ENCODE results near the gene HES2. TPM values are rescaled to one million over a fixed set of nuclear protein-coding genes. Genes with fewer than 3 reads are reported as not detected.

HES2 gene
- total and polyA plus RNA-seq, 2 donors (not counting 1 experiment from before 2014, with no cell fraction given), result 0.50 TPM; not detected in 1

- Histone ChIP-seq H3K36me3 (ENCODE audit: control insufficient read depth, insufficient read depth, low read length) (no peaks in the 10 kb centered on the region), H3K9me3 (ENCODE audit: control insufficient read depth, insufficient read depth, low read depth, low read length) (no peaks in the 10 kb centered on the region), H3K4me3 (replicated peaks in 1 of 4; ENCODE audit: control extremely low read depth in 1 of 4, insufficient read depth in 1 of 4, low read depth in 3 of 4, low read length in 4 of 4) (no peak overlapping the region), H3K9ac (ENCODE audit: insufficient read depth, low read length) (no peak overlapping the region), H3K4me2 (ENCODE audit: extremely low read depth, insufficient read depth, low read length) (no peak overlapping the region), H3K27me3 (ENCODE audit: control insufficient read depth, insufficient read depth, low read length) (peaks cover 70% of the 10 kb centered on the region), H3K4me1 (ENCODE audit: control insufficient read depth, extremely low read depth, insufficient read depth, low read length) (no peaks in the 10 kb centered on the region), H2AFZ (ENCODE audit: low read length) (no peak overlapping the region), H3K79me2 (ENCODE audit: control insufficient read depth, insufficient read depth, low read length) (no peaks in the 10 kb centered on the region), H3K27ac (ENCODE audit: insufficient read depth, low read length) (no peak overlapping the region), H4K20me1 (ENCODE audit: control insufficient read depth, extremely low read depth, insufficient read depth, low read length) (no peaks in the 10 kb centered on the region)
- no peak for TF ChIP-seq EZH2 (IDR thresholded peaks at IDR 0.05; ENCODE audit: low read length, missing control alignments)
- TF ChIP-seq, protein P1, sequence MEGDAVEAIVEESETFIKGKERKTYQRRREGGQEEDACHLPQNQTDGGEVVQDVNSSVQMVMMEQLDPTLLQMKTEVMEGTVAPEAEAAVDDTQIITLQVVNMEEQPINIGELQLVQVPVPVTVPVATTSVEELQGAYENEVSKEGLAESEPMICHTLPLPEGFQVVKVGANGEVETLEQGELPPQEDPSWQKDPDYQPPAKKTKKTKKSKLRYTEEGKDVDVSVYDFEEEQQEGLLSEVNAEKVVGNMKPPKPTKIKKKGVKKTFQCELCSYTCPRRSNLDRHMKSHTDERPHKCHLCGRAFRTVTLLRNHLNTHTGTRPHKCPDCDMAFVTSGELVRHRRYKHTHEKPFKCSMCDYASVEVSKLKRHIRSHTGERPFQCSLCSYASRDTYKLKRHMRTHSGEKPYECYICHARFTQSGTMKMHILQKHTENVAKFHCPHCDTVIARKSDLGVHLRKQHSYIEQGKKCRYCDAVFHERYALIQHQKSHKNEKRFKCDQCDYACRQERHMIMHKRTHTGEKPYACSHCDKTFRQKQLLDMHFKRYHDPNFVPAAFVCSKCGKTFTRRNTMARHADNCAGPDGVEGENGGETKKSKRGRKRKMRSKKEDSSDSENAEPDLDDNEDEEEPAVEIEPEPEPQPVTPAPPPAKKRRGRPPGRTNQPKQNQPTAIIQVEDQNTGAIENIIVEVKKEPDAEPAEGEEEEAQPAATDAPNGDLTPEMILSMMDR (conservative IDR thresholded peaks at IDR 0.05 in 1 of 2, IDR thresholded peaks at IDR 0.05 in 1 of 2; ENCODE audit: low read depth in 1 of 2, low read length in 2 of 2), result no peak
- no peak for DNase-seq (ENCODE audit: low read depth in 2 of 2)
Observed at GRCh38 chr1:6421266-6421665, 1.5 kb upstream of the HES2 start.

DNA sequence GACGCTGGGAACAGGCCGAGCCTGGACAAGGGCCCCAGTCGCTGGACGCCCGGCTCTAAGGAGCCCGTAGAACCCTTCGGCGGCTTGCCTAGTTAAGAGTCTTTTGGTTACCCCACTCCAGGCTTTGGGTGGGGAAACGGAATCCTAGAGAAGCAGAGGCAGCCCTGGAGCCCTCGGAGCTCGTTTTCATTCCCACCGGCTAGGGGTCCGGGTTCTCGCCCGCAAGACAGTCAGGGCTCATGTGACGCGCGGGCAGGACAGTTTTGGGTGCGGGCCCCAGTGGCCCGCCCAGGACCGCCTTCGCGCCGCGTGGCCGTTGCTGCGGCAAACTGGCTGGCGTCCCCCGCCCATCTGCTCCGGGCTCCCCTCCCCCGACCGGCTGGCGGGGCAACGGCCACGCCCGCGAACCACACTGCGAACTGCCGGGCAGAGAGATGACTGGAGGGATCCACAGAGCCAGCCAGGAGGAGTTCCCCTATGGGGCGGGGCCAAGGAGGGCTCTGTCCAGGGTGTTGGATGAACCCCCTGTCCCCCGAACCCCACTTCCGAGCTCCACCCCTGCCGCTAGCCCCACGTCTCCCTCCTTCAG lies 829 bp upstream of the HES2 start:
- no peak overlapping the region for H3K4me2 ChIP-seq (ENCODE audit: extremely low read depth, insufficient read depth, low read length)
- H3K4me3 ChIP-seq (replicated peaks in 1 of 4; ENCODE audit: control extremely low read depth in 1 of 4, insufficient read depth in 1 of 4, low read depth in 3 of 4, low read length in 4 of 4), result no peak overlapping the region

GRCh38 chr1:6419397-6419803 lies 319 bp downstream of the HES2 start:
- TF ChIP-seq EZH2 (IDR thresholded peaks at IDR 0.05; ENCODE audit: low read length, missing control alignments), result no peak
- TF ChIP-seq, protein P1 (conservative IDR thresholded peaks at IDR 0.05 in 1 of 2, IDR thresholded peaks at IDR 0.05 in 1 of 2; ENCODE audit: low read depth in 1 of 2, low read length in 2 of 2), result no peak
- DNase-seq (ENCODE audit: low read depth in 2 of 2), result no peak
- no peak overlapping the region for H3K4me2 ChIP-seq (ENCODE audit: extremely low read depth, insufficient read depth, low read length)
- no peaks in the 10 kb centered on the region for H3K79me2 ChIP-seq (ENCODE audit: control insufficient read depth, insufficient read depth, low read length)
- no peak overlapping the region for H3K9ac ChIP-seq (ENCODE audit: insufficient read depth, low read length)
- H4K20me1 ChIP-seq (ENCODE audit: control insufficient read depth, extremely low read depth, insufficient read depth, low read length), result no peaks in the 10 kb centered on the region
- peaks cover 68% of the 10 kb centered on the region for H3K27me3 ChIP-seq (ENCODE audit: control insufficient read depth, insufficient read depth, low read length)
- no peaks in the 10 kb centered on the region for H3K9me3 ChIP-seq (ENCODE audit: control insufficient read depth, insufficient read depth, low read depth, low read length)
- H2AFZ ChIP-seq (ENCODE audit: low read length), result no peak overlapping the region
- H3K36me3 ChIP-seq (ENCODE audit: control insufficient read depth, insufficient read depth, low read length), result no peaks in the 10 kb centered on the region
- peak overlapping the region in 1 of 4 experiments; percentile 27 for H3K4me3 ChIP-seq (replicated peaks in 1 of 4; ENCODE audit: control extremely low read depth in 1 of 4, insufficient read depth in 1 of 4, low read depth in 3 of 4, low read length in 4 of 4)
- no peaks in the 10 kb centered on the region for H3K4me1 ChIP-seq (ENCODE audit: control insufficient read depth, extremely low read depth, insufficient read depth, low read length)
- no peak overlapping the region for H3K27ac ChIP-seq (ENCODE audit: insufficient read depth, low read length)

More for the DNA sequence above, 829 bp upstream of the HES2 start:
- no peak for DNase-seq (ENCODE audit: low read depth in 2 of 2)
- Histone ChIP-seq H2AFZ (ENCODE audit: low read length) (no peak overlapping the region), H3K27ac (ENCODE audit: insufficient read depth, low read length) (no peak overlapping the region), H3K79me2 (ENCODE audit: control insufficient read depth, insufficient read depth, low read length) (no peaks in the 10 kb centered on the region), H3K4me1 (ENCODE audit: control insufficient read depth, extremely low read depth, insufficient read depth, low read length) (no peaks in the 10 kb centered on the region), H3K36me3 (ENCODE audit: control insufficient read depth, insufficient read depth, low read length) (no peaks in the 10 kb centered on the region), H3K27me3 (ENCODE audit: control insufficient read depth, insufficient read depth, low read length) (peaks cover 69% of the 10 kb centered on the region), H4K20me1 (ENCODE audit: control insufficient read depth, extremely low read depth, insufficient read depth, low read length) (no peaks in the 10 kb centered on the region), H3K9me3 (ENCODE audit: control insufficient read depth, insufficient read depth, low read depth, low read length) (no peaks in the 10 kb centered on the region), H3K9ac (ENCODE audit: insufficient read depth, low read length) (no peak overlapping the region)
- peak; percentile 71 for TF ChIP-seq EZH2 (IDR thresholded peaks at IDR 0.05; ENCODE audit: low read length, missing control alignments)
- TF ChIP-seq, protein P1 (conservative IDR thresholded peaks at IDR 0.05 in 1 of 2, IDR thresholded peaks at IDR 0.05 in 1 of 2; ENCODE audit: low read depth in 1 of 2, low read length in 2 of 2), result no peak

Measured in fibroblast of lung (primary cell).